Common myeloid progenitor, CD34-positive (primary cell): ENCODE measurements around the gene PKNOX1.
"Not testable (repeated sequence)": the region's sequence is repeated elsewhere in the genome, so short reads cannot be mapped to it uniquely, and the experiment has no call there.

Experiments
- CTCF ChIA-PET: fragments of 350-600 bp; sonication (Branson Sonifier 250); formaldehyde crosslinking; loops from one replicate; lab custom pipeline; 2021; ENCODE audit warnings: antibody characterized with exemption; lab: Charles Lee
- POLR2A ChIA-PET: fragments of 350-600 bp; sonication (Branson Sonifier 250); formaldehyde crosslinking; loops from one replicate; lab custom pipeline; 2021; ENCODE audit warnings: antibody characterized with exemption; lab: Charles Lee
- DNase-seq, 3 donors: peaks; one replicate each; pipeline versions ENCODE4 v3.0.0 to v3.0.0-alpha.2; 2013
- H3K27ac ChIP-seq, 2 experiments: 1 replicate in 1 of 2; 2 replicates in 1 of 2; pipeline ENCODE4 v1.7.0; 2013; ENCODE audit warnings: inconsistent platforms in 2 of 2, low read length in 2 of 2, mild to moderate bottlenecking in 2 of 2, low read depth in 1 of 2, moderate library complexity in 1 of 2; ENCODE audit not compliant: severe bottlenecking in 2 of 2, insufficient read depth in 1 of 2, poor library complexity in 1 of 2
- H3K27me3 ChIP-seq, 5 experiments: replicated peaks in 2 of 5; 1 replicate in 3 of 5; 2 replicates in 2 of 5; pipeline versions ENCODE4 v1.6.1 to v1.7.0; 2013; ENCODE audit warnings: low read length in 4 of 5, mild to moderate bottlenecking in 2 of 5, moderate library complexity in 2 of 5, inconsistent platforms in 1 of 5; ENCODE audit not compliant: insufficient read depth in 5 of 5, control insufficient read depth in 4 of 5
- H3K36me3 ChIP-seq, 4 experiments: 1 replicate in 2 of 4; 2 replicates in 2 of 4; pipeline versions ENCODE4 v1.6.1 to v1.7.0; 2013; ENCODE audit warnings: low read length in 3 of 4, control low read depth in 1 of 4, mild to moderate bottlenecking in 1 of 4; ENCODE audit not compliant: control insufficient read depth in 4 of 4, insufficient read depth in 4 of 4
- H3K4me1 ChIP-seq, 4 experiments: 1 replicate in 3 of 4; 2 replicates in 1 of 4; pipeline versions ENCODE4 v1.6.1 to v1.7.1; 2013; ENCODE audit warnings: low read length in 3 of 4, mild to moderate bottlenecking in 3 of 4, control low read depth in 1 of 4, inconsistent platforms in 1 of 4, moderate library complexity in 1 of 4; ENCODE audit not compliant: control insufficient read depth in 4 of 4, insufficient read depth in 4 of 4; ENCODE audit errors: control extremely low read depth in 1 of 4
- H3K4me3 ChIP-seq, 7 experiments: 1 replicate in 4 of 7; 2 replicates in 3 of 7; pipeline versions ENCODE4 v1.5.1 to v1.7.0; 2013; ENCODE audit warnings: mild to moderate bottlenecking in 7 of 7, low read length in 6 of 7, moderate library complexity in 6 of 7, inconsistent platforms in 2 of 7, low read depth in 2 of 7, control low read depth in 1 of 7; ENCODE audit not compliant: insufficient read depth in 4 of 7, control insufficient read depth in 1 of 7; ENCODE audit errors: extremely low read depth in 1 of 7
- H3K9me3 ChIP-seq, 5 experiments: 1 replicate in 4 of 5; 2 replicates in 1 of 5; pipeline versions ENCODE4 v1.6.1 to v1.7.1; 2013; ENCODE audit warnings: low read length in 4 of 5, mild to moderate bottlenecking in 2 of 5, inconsistent platforms in 1 of 5, low read depth in 1 of 5, moderate library complexity in 1 of 5; ENCODE audit not compliant: control insufficient read depth in 4 of 5, insufficient read depth in 2 of 5; ENCODE audit errors: control extremely low read depth in 1 of 5
- WGBS: methylation state at CpG from one replicate; pipeline ENCODE4 v1.1.5; 2013; ENCODE audit not compliant: insufficient coverage; 5-methylcytosine and 5-hydroxymethylcytosine counted together

PKNOX1 gene

GRCh38 chr21:43037918-43038658, 63.7 kb downstream of the PKNOX1 start:
- H3K9me3 ChIP-seq, POLR2A ChIA-PET, H3K36me3 ChIP-seq, H3K27me3 ChIP-seq, H3K4me3 ChIP-seq, H3K4me1 ChIP-seq, DNase-seq, H3K27ac ChIP-seq, CTCF ChIA-PET: not testable (repeated sequence)
- WGBS: 93% methylated on average over 8 of the region's 19 CpGs

- DNase-seq, H3K36me3 ChIP-seq, POLR2A ChIA-PET, CTCF ChIA-PET, H3K4me3 ChIP-seq, H3K27ac ChIP-seq, H3K27me3 ChIP-seq, H3K4me1 ChIP-seq, H3K9me3 ChIP-seq: not testable (repeated sequence)
- no CpG with 5 or more reads among the region's 10 CpGs for WGBS
Observed at GRCh38 chr21:43038659-43039044, 64.3 kb downstream of the PKNOX1 start.

- CTCF ChIA-PET, H3K9me3 ChIP-seq, H3K4me3 ChIP-seq, DNase-seq, H3K27ac ChIP-seq, POLR2A ChIA-PET, H3K36me3 ChIP-seq, H3K27me3 ChIP-seq, H3K4me1 ChIP-seq: not testable (repeated sequence)
- WGBS: 100% methylated on average over 2 of the region's 5 CpGs
Observed at GRCh38 chr21:43042169-43042568, 67.8 kb downstream of the PKNOX1 start.

- CTCF ChIA-PET: not testable (repeated sequence)
- WGBS: 98% methylated on average over 11 of the region's 14 CpGs
Observed at GRCh38 chr21:43043291-43043690, 68.9 kb downstream of the PKNOX1 start.

GRCh38 chr21:43044547-43044946, 70.2 kb downstream of the PKNOX1 start:
- CTCF ChIA-PET, H3K27me3 ChIP-seq, H3K27ac ChIP-seq, H3K9me3 ChIP-seq, DNase-seq, H3K4me1 ChIP-seq, H3K36me3 ChIP-seq, POLR2A ChIA-PET, H3K4me3 ChIP-seq: not testable (repeated sequence)
- 91% methylated on average over 4 of the region's 14 CpGs for WGBS

More at GRCh38 chr21:43043291-43043690, 68.9 kb downstream of the PKNOX1 start:
- H3K4me3 ChIP-seq, H3K27ac ChIP-seq, DNase-seq, H3K36me3 ChIP-seq, H3K4me1 ChIP-seq, POLR2A ChIA-PET, H3K9me3 ChIP-seq, H3K27me3 ChIP-seq: not testable (repeated sequence)

- H3K36me3 ChIP-seq, POLR2A ChIA-PET, H3K4me3 ChIP-seq, H3K4me1 ChIP-seq, H3K27me3 ChIP-seq, CTCF ChIA-PET, H3K27ac ChIP-seq, H3K9me3 ChIP-seq: not testable (repeated sequence)
- 20% methylated on average over 2 of the region's 17 CpGs for WGBS
- DNase-seq: peak in 1 of 3 donors; percentile 21
Observed at GRCh38 chr21:43045165-43045875, 71.0 kb downstream of the PKNOX1 start.
